GM21367 (cell line): ENCODE measurements around the gene ACOT7.

Experiments
- ATAC-seq: cut with Tn5 transposase; IDR thresholded peaks from one replicate; pipeline ENCODE4 v1.9.1; 2021; ENCODE audit not compliant: unreplicated experiment

Gene ACOT7

DNA sequence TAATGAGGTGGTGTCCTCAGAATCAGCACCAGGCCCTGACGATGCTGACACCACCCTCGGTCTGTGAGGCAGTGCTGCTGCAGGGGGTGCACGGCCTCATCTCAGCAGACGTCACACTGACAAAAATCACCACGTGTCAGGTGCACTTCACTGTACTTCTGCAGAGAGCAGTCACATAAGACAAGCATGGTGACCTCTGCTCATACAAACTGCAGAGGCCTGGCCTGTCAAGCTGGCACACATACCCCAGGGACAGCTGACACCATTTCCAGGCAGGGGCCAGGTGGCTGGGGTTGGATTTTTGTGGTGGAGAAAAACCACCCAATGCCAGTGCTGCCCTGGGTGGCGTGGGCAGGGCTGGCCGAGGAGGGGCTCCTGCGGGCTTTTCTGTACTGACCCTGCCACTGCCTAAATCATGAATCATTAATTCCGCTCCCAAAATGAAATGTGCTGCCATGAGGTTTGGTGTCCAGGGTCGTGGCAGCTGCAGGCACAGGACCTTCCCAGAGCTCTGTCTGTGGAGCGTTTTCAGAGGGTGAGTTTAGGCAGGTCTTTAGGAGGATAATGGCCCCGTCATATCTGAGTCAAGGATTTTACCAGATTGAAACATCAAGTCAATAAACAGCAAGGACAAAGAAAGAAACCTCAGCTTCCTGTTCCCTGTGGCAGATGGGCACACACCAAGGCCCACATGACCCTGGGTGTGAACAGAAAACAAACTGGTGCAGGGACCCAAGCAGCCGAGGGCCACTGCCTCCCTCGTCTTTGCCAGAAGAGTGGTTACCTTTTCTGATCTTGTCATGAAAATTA is 99.3 kb downstream of the ACOT7 start:
- ATAC-seq: no peak

DNA sequence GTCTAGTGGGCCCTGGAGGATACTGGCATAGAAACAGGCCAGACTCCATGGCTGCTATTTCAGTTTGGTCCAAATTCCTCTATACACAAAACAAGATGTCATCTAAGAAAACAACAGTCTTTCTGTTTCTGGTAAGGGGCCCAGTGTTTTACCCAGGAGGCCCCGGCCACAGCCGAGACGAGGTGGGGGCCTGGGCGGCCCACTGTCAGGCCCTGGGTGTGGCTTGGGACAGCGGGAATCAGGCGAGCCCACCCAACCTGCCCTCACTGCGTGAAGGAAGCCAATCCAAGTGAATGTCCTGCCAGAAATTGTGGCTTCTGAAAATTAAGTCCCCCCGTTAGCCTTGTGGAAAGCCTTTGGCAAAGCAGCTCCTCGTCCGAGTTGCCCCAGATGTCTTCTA is 101.5 kb downstream of the ACOT7 start:
- ATAC-seq: no peak

- ATAC-seq: no peak
Observed at GRCh38 chr1:6288665-6289064, 104.9 kb downstream of the ACOT7 start.

GRCh38 chr1:6288026-6288425 is 105.5 kb downstream of the ACOT7 start:
- no peak for ATAC-seq

- no peak for ATAC-seq
Observed at GRCh38 chr1:6287431-6287886, 106.1 kb downstream of the ACOT7 start.

- ATAC-seq: no peak
Observed at GRCh38 chr1:6287029-6287428, 106.5 kb downstream of the ACOT7 start.

DNA sequence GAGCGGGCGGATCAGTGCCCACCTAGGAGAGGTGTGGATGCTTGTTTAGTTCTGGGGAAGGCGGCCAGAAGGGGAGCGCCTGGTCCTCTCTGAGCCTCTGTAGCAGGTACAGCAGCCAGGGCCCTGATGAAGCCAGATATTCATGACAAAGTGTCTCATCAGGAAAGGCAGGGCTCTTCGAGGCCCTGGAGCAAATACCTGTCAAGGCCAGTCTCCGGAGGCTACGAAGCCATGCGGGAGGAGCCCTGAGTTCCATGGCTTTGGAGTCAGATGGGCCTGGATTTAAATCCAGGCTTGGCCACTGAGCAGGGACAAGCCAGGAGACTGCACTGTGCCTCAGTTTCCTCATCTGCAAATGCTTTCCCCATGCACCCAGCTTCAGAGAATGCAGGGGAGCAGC is 107.3 kb downstream of the ACOT7 start:
- no peak for ATAC-seq

- ATAC-seq: no peak
Observed at GRCh38 chr1:6285336-6285735, 108.2 kb downstream of the ACOT7 start.

GRCh38 chr1:6282577-6283270 is 110.8 kb downstream of the ACOT7 start:
- no peak for ATAC-seq

DNA sequence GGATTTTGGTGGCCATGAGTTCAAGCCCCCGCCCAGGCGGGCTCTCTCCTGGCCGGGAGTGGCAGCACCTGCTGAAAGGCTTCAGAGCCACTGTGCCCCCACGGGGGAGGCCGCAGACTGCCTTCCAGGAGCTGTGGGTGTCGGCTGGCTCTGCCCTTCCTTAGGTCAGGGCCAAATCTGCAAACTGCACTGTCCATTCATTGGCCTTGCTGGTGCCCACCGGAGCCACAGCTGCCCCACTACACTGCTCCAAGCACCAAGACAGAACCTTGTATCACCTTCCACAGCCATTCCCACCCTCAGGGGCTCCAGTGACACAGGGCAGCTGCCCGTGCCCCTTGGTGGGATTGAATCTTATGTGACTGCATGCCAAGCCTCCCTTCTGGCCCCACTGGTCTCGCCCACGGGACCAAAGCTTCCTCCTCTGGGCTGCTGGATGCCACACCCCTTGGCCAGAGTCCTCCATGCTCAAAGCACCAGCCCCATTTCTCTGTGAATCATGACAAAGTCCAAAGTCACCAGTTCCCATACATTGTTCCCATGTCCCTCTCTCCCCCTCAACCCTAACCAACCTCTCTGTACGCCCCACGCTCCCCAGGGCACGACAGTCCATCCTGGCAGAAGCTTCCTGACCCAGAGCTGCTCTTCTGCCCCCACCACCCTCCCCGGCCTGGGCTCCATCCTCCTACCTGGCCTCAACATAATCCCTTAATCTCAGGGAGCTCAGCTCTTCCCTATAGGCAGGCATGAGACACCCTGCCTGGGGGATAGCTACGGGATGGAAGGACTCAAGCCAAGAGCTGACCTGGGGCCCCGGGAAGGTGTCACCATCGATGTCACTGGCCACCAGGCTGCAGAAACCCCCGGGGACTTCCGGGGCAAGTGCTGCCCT is 111.8 kb downstream of the ACOT7 start:
- no peak for ATAC-seq

- no peak for ATAC-seq
Observed at GRCh38 chr1:6280761-6281451, 112.7 kb downstream of the ACOT7 start.

GRCh38 chr1:6279613-6280383 is 113.8 kb downstream of the ACOT7 start:
- ATAC-seq: no peak

DNA sequence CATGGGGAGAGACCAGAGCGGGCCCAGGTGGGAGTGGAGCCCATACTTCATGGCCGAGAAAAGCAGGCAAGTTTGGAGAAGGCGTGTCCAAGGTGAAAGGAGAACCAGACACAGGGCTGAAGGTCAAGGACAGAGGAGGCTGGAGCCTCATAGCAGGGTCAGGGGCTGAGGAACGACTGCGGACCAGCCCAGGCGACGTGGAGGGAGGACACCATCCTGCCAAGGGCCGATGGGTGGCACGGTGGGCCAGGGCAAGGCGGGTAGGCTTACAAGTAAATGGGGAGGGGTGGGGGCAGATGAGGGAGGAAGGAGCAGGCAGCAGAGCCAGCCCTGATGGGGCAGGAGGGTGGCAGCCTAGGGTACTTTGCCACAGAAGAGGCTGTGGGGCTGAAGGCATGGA is 114.5 kb downstream of the ACOT7 start:
- no peak for ATAC-seq

- no peak for ATAC-seq
Observed at GRCh38 chr1:6278263-6278662, 115.3 kb downstream of the ACOT7 start.

DNA sequence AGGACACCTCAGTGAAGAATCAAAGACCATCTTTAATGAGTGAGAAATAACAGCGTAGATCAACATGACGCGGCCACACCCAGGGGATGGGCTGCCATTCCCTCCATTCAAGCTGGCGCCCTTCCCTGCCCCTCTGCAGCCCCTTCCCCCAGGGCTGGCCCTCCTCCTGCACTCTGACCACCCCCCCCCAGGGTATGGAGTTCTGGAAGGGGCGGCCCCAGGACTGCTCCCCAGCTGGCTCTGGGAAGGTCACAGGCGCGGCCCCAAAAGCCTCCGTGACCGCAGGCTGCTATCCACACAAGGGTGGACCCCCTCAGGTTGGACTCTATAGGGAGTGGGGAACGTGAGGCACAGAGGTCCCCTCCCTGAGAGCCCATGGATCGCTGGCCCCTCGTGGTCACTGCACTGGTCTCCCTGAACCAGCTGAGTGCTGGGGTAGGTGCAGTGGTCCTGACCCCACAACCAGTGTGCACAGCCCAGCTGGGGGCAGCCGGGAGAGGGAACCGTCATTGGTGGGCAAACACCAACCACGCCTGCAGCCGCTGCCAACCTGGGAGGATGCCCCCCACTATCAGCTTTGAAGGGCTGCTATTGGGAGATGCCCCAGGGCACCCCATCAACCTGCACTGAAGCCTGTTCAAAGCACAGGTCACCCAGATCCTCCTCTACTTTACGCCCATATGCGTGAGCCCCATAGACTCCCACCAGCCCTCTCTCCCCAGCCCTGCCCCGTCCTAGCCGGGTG is 116.6 kb downstream of the ACOT7 start:
- ATAC-seq: no peak

DNA sequence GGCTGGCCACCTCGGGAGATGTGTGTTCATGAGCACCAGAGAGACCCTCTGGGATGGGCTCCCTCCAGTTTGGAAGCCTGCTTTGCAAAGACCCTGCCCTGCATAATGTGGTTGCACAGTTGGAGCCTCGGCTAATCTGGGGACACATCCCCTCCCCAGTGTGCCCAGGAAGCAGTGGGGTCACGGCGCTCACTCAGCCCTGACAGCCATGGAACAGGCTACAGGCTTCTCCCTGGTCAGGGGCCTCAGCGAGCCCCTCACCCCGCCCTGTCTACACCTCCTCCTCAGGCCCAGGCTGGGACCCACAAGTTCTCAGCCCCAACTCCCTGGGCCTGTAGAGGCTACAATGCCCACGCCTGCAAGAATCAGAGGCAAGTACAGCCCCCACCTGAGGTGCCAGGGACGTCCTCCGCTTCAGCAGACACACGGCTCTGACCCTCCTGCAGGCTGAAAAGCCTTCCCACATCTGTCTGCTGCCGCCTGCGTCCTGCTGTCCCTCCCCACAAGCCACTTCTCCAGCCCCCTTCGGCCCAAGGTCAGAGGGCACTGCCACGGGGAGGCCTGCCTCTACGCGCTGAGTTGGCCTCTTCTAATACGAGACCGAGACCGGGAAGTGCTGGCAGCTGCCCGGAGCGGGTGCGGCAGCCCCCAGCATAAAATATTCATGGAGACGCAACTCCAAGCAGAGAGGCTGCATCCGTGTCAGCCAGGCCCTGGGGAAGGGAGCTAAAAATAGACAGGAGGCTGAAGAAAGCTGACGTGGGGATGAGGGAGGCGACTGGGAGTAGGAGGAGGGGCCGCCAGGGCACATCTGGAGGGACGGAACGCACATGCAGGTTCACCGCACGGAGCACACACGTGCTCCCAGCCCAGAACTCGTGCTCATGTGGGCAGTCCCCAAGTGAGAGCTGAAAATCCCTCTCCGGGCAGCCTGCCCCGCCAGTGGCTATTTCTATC is 117.5 kb downstream of the ACOT7 start:
- ATAC-seq: no peak

- ATAC-seq: no peak
Observed at GRCh38 chr1:6274622-6275139, 118.9 kb downstream of the ACOT7 start.

DNA sequence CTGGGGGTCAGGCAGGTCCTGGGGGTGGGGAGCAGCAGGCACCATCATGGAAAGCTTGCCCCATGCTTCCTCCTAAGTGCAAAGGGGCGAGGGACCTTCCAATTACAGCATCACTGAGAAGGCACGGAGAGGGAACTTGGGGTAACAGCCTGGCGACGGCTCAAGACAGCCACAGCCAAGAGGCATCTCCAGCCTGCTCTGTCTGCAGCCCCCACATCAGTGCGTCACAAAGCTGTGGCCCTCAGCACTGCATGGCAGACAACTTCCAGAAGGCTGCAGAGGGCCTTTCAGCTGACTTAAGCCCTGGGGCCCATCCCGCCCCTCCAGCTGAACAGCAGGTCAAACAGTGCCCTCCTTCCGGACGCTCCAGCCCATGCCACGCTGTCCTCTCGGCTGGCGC is 119.5 kb downstream of the ACOT7 start:
- no peak for ATAC-seq
